Esophagus squamous epithelium (tissue), 4 donors: ENCODE results near the gene MRAP2.

Experiments used
- POLR2A ChIP-seq, 4 donors: fragments of 450-650 bp; IDR thresholded peaks; one replicate each; pipeline ENCODE4 v1.6.1; 2017; ENCODE audit warnings: antibody characterized with exemption in 4 of 4, mild to moderate bottlenecking in 4 of 4, moderate library complexity in 3 of 4
- TF ChIP-seq, protein P1 (sequence below), 6 experiments: fragments of 450-650 bp in 4 of 6; fragments of 200-600 bp in 2 of 6; sonication (generic) in 2 of 6; IDR thresholded peaks; one replicate each; pipeline ENCODE4 v1.5.1; 2016 to 2019; ENCODE audit warnings: antibody characterized with exemption in 6 of 6, mild to moderate bottlenecking in 4 of 6, moderate library complexity in 4 of 6

DNA sequence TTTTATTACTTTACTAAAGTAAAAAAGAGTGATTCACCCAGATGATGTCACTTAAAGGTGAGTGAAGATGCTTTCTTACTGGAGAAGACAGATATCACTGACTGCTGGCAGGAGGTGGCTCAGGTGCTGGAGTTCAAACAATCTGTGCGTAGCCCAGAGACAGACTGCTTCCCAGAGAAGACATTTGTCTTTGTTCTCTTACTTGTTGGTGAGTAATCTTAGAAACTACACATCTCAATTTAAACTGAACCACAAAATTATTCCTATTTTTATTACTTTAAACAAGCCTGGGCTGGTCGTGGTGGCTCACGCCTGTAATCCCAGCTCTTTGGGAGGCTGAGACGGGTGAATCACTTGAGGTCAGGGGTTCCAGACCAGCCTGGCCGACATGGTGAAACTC is 101.7 kb downstream of the MRAP2 start:
- TF ChIP-seq POLR2A (IDR thresholded peaks at IDR 0.05), result no peak
- TF ChIP-seq, protein P1, sequence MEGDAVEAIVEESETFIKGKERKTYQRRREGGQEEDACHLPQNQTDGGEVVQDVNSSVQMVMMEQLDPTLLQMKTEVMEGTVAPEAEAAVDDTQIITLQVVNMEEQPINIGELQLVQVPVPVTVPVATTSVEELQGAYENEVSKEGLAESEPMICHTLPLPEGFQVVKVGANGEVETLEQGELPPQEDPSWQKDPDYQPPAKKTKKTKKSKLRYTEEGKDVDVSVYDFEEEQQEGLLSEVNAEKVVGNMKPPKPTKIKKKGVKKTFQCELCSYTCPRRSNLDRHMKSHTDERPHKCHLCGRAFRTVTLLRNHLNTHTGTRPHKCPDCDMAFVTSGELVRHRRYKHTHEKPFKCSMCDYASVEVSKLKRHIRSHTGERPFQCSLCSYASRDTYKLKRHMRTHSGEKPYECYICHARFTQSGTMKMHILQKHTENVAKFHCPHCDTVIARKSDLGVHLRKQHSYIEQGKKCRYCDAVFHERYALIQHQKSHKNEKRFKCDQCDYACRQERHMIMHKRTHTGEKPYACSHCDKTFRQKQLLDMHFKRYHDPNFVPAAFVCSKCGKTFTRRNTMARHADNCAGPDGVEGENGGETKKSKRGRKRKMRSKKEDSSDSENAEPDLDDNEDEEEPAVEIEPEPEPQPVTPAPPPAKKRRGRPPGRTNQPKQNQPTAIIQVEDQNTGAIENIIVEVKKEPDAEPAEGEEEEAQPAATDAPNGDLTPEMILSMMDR (IDR thresholded peaks at IDR 0.05), result no peak
